Hematopoietic multipotent progenitor cell treated with erythropoietin and hydrocortisone succinate and interleukin-3 and kit ligand, for 8 days (in vitro differentiated cells): ENCODE results near the gene SLC22A8.
"Not testable (repeated sequence)": the region's sequence is repeated elsewhere in the genome, so short reads cannot be mapped to it uniquely, and the experiment has no call there.

Experiments
- DNase-seq: peaks from one replicate; pipeline ENCODE4 v3.0.0-alpha.2; 2015

Gene SLC22A8, protein sequence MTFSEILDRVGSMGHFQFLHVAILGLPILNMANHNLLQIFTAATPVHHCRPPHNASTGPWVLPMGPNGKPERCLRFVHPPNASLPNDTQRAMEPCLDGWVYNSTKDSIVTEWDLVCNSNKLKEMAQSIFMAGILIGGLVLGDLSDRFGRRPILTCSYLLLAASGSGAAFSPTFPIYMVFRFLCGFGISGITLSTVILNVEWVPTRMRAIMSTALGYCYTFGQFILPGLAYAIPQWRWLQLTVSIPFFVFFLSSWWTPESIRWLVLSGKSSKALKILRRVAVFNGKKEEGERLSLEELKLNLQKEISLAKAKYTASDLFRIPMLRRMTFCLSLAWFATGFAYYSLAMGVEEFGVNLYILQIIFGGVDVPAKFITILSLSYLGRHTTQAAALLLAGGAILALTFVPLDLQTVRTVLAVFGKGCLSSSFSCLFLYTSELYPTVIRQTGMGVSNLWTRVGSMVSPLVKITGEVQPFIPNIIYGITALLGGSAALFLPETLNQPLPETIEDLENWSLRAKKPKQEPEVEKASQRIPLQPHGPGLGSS

DNA sequence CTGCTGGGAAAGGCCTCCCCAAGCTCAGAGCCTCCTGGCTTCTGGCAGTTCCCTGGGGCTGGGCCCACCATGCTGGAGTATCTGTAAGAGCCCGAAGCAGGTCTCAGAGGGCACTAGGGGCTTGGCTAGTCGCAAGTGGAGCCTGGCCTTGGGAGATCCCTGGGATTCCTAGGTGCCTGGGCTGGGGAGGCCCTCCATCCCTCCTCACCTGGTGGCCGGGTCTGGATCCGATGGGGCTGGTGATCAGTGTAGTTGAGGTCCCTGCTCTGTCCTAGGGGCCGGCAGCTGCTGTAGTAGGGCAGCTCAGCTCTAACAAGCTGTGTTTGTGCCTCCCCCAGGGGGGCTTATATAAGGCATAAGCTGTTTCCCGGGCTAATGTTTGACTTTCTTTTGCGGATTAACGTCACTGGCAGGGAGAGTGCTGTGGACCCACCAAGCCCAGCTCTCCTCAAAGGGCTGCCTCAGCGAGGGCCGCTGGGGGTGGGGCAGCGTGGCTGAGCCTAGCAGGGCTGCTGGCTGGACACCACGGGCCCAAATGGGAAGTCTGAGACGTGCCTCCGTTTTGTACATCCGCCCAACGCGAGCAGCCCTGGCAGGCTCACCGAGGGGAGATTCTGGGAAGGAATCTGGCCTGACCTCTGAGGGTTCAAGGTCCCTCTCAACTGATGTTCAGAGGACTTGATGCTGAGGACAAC, at the start of gene SLC22A8:
Gene SLC22A8 (minus strand): TSS at position 321 of the 695 bp plus-strand sequence. CDS start 883 bp downstream, outside the sequence.
- no peak for DNase-seq

DNA sequence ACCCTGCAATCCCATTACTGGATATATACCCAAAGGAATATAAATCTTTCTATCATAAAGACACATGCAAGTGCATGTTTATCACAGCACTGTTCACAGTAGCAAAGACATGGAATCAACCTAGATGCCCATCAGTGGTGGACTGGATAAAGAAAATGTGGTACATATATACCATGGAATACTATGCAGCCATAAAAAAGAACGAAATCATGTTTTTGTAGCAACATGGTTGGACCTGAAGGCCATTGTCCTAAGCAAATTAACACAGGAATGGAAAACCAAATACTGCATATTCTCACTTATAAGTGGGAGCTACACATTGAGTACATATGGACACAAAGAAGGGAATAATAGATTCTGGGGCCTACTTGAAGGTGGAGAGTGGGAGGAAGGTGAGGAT, 30.6 kb upstream of the SLC22A8 start:
- DNase-seq = not testable (repeated sequence)

DNA sequence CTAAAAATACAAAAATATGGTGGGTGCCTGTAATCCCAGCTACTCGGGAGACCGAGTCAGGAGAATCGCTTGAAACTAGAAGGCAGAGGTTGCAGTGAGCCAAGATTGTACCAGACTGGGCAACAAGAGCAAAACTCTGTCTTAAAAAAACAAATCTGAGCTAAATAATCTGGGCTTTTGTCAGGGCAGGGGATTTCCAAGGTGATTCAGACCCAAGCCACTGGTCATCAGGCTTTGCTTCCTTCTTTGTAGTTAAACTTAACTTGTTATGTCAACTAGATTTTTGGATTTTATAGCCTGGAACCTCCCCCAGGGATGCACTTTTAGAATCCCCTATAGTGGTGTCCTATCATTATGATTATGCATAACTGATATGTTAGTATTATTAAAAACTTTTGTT, 27.0 kb upstream of the SLC22A8 start:
- no peak for DNase-seq

DNA sequence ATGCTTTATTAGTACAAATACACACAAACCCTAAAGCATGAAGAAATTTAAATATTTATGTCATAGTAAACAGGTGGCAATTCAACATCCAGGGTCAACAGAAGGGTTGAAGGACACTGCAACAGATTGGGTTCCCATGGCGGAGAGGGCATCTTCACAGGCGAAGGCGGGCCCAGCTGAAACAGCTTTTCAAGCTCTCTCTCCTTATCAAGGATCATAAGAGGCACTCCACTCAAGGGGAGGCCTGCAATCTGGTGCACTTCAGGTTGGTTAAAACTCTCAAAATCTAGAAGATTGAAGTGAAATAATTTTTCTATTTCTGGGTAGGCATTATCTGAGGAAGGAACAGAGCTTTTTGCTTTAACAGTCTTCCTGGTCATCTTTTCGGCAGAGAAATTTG, 16.8 kb upstream of the SLC22A8 start:
- DNase-seq = no peak

DNA sequence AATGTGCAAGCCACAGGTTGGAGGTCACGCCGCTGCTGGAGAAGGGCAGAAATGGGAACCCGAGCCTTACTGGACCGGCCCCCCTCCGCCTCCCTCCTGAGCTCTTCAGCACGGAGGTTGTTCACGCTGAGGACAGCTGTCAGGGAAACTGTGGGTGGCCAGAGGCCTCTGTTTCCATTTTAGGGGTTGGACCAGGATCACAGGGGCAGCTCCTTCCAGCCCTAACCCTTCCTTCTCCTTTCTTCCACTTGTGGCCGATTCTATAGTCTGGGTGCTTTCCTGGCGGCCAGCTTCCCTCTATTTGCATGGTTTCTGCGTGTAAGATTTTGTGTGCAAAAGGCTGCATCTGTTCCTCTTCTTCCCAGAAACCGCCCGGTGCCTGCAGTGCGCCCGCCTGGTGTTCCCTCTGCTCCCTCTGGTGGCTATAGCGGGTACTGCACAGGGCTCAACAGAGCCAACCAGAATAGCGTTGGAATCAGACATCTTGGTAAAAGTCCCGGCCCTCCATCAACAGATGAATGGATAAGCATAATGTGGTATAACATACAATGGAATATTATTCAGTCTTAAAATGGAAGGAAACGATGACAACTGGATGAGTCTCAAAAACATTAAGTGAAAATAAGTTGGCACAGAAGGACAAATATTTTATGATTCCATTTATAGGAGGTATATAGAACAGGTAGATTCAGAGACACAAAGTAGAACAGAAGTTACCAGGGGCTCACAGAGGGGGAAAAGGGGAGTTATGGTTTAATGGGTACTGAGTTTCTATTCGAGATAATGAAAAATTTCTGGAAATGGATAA, 8.4 kb upstream of the SLC22A8 start:
- peak; percentile 72 for DNase-seq

DNA sequence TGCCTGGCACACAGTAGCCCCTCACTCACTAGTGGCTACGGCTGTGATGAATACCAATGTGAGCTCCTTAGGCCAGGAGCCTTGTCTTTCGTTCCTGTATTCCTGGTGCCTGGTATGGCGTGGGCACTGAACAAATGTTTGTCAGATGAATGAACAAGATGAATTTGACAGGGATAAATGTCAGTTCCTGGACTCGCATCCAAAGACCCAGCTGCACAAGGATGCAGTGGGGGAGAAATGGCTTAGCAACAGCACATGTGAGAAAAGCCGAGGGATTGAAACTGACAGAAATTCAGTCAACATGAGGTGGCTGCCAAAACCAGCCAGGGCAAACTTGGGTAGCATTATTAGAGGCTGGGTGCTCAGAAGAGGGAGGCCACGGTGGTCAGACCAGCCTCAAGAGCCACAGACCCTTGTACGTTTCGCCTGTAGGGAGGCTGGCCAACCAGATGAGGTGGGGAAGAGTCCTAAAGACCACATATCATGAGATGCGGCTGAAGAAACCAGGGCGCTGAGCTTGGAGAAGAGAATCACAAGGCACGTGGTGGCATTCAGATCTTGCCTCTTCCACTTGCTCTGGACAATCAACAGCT, 7.7 kb upstream of the SLC22A8 start:
- DNase-seq = no peak

DNA sequence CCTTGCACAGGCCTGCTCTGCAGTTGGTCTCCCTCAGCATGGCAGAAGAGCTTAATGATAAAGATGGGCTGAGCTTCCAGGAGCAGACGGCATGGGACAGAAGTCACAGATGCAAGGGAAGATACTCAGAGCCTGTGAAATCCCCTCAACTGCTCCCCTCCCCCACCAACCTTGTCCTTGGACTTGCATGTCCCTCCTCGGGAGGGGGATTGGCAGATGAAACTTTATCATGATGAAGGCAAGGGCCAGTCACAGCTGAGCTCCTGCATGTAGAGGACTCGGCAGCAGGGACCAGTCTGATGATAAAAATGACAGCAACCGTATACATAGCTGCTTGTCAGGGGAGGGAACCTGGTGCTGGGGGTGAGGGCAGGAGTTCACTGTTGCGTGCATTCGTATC, 6.8 kb upstream of the SLC22A8 start:
- no peak for DNase-seq

DNA sequence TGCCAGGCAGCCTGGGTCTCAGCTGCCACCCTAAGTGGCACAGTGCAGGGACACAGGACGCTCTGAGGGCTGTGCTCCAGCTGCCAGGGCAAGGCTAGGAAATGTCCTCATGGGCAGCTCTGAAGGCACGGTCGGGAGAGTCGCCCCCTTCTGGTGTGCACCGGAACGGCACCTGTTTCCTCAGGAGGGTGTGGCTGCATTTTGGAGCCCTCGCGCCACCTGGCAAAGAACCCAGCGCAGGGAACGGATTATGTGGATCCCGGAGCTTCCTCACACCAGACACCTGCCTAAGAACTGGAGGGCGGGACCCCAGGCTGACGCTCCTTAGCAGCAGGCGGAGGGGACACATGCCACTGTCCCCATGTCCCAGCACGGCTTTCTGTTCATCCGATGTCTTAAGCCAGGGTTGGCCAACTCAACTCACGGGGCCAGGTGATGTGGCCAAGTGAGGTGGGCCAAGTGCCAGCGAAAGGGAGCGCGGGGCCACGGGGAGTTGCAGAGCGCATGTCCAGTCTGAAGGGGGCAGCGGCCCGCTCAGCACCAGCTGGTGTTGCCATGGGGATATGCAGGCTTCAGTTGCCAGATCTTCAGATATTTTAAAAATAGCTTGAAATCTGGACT, 5.1 kb upstream of the SLC22A8 start:
- DNase-seq = peak; percentile 11

DNA sequence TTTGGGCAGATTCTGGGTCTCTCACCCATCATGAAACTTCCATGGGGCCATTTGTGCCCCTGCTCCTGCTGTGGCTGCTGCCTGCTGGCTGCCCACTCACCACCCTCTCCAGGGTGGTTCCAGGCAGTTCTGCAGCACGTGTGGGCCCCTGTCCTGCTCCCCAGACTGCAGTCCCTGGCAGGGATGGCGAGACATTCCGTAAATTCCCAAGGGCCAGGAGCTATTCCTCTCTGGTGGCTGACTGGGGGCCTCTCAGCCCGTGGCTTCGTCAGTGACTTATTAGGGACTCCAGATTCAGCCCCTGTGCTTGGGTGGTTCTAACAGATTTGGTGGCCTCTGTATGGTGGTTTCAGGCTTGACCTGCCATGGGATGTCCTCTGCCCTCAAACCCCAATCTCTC, 3.9 kb upstream of the SLC22A8 start:
- DNase-seq = no peak

DNA sequence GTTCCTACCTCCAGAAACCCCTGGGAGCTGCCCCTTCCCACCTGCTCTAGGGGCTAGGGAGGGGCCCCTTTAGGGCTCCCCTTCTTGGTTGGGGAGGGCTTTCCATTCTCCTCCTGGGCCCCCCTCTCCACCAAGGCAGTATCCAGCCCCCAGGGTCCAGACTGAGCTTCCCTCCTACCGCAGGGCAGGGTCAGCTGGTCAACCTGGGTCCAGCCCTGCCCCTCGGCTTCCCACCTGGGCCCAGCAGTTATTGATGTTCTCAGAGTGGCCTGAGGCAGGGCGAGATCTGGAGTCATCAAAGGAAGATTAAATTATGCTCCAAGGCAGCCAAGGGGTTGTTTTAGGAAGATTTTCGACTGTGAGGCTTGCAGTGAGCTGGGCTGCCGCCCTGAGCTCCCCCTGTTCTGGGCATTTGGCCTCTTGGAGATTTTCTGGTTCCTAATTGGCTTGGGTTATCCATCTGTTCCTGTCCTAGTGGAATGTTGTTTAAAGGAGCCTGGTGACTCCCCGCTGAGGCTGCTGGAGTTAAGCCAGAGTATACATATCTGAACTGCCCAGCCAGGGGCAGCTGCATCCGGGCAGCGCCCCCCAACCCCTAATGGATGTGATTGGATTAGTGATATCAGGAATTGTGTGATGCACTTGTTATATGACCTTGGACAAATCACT, 1.8 kb upstream of the SLC22A8 start:
- no peak for DNase-seq

DNA sequence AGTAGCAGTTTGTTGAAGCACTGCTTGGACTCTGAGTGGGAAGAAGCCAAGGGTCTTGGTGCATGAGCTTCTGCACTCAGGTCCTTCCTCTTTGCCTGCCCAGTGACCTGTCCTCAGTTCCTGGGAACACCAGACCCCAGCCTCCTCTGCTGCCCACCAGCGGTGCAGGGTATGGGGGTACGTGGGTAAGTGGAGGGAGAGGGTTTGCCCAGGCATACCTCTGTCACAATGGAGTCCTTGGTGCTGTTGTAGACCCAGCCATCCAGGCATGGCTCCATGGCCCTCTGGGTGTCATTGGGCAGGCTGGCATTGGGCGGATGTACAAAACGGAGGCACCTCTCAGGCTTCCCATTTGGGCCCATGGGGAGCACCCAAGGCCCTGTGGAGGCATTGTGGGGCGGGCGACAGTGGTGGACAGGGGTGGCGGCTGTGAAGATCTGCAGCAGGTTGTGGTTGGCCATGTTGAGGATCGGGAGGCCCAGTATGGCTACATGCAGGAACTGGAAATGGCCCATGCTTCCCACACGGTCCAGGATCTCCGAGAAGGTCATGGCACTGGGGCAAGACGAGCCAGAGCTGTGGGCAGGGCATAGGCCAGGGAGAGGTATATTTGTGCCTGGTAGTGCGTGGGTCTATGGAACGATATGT, 1.1 kb downstream of the SLC22A8 start:
- no peak for DNase-seq

DNA sequence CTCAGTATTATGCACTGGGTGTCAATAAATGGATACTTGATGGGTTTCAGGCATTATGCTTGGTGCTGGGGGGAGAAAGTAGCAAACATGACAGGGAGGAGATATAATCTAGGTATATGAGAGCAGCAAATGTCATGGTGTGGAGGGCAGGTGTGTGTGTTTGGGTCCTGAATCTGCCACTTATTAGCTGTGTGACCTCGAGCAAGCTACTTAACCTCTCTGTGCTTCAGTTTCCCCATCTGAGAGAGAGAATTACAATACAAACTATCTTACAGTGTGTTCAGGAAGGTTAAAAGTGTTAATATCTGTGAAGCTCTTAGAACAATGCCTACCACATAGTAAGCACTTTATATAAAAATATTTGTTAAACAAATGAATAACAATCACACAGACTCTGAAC, 2.8 kb downstream of the SLC22A8 start:
- no peak for DNase-seq

DNA sequence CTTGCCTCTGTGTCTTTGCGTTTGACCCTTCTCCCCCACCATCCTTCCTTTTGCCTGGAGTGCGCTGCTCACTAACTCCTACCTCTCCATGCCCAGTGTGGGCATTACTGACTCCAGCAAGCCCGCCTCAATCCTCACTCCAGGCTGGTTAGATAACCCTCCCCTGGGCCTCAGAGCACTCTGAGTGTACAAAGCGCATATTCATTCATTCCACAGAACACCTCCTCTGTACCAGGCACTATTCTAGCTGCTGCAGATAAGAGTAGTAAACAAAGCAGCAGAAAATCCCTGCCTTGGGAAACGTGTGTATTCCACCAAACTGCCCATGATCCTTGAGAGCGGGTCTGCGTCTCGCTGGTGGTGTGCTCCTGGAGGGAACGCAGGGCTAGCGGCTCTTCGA, 3.2 kb downstream of the SLC22A8 start:
- no peak for DNase-seq

DNA sequence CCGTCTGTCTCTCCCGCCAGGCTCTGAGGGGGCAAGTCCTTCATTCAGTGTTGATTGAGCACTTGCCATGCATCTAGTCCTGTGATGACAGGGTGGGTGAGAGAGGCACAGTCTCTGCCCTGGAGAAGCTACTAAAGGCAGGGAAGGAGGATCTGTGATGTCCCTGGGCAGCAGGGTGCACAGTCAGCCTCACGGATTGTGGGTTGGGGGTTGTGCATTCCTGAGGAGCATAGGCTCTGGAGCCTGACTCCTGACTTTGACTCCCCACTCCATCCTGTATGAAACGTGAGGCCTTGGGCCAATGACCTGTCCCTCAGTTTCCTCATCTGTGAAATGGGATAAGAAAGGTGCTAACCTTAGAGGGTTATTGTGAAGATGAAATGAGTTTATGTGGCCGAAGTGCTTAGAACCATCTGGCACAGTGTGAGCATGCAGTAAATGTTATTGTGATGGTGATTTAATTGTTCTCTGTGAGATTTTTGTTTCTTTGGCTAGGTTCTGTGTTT, 4.7 kb downstream of the SLC22A8 start:
- no peak for DNase-seq

DNA sequence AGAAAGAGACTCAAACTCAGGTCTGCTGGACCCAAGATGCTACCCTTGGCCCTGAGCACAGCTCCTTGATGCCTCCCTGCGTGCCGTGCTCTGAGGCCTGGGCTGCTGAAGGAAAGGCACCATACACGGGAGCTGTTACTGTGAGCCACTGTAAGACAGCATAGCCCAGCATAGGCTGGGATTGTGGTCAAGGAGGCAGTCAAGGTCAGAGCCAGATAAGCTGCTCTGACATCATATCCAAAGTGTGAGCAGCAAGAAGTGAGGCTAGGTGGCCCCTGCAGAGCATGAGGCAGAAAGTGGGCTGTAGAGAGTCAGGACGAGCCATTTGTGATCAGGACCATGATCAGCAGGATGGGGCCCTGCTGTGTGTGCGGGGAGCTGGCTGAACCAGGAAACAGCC, 7.7 kb downstream of the SLC22A8 start:
- no peak for DNase-seq

DNA sequence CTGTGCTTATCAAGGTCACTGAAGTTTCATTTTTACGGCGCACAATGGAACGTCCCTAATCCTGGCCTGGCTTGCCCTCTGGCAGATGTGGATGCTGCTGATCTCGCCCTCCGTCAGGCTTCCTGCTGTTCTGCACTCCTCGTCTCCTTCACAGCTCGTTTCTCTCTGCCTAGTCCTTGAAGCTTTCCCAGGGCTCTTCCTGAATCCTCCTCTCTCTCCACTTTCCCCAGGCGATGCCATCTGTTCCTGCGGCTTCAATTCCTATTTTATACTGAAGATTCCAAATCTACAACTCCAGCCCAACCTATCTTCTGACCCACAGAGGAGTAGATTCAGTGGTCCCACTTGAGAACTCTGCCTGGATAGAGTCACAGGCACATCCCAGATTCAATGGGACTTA, 14.2 kb downstream of the SLC22A8 start:
- DNase-seq = no peak

DNA sequence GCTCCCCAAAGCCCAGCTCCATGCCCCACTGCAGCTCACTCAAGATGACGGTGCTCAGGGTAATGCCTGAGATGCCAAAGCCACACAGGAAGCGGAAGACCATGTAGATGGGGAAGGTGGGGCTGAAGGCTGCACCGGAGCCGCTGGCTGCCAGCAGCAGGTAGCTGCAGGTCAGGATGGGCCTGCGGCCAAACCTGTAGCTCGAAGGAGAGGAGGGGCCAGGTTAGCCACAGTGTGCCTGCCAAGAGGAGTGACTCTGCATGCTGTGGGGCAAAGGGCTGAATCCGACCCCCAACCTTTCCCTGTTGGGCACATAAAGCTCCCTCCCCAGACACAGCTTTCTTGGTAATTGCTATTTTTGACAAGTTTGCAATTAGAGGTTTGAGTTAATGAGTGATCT, 16.0 kb downstream of the SLC22A8 start:
- no peak for DNase-seq

DNA sequence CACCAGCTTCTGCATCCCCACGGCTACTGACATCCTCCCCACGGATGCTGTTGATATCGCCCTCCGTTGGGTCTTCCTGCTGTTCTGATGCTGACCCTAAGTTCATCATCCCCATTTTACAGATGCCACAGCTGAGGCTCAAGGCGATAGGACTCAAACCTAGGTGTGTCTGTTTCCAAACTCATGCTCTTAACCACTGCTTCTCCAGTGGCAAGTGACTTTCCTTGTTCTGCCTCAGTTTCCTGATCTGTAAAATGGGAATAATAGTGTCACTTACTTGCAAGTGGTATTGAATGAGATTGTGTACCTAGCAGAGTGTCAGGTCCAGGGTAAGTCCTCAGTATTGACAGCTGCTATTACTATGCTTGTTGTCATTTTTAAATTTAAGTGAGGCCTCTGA, 16.5 kb downstream of the SLC22A8 start:
- no peak for DNase-seq

DNA sequence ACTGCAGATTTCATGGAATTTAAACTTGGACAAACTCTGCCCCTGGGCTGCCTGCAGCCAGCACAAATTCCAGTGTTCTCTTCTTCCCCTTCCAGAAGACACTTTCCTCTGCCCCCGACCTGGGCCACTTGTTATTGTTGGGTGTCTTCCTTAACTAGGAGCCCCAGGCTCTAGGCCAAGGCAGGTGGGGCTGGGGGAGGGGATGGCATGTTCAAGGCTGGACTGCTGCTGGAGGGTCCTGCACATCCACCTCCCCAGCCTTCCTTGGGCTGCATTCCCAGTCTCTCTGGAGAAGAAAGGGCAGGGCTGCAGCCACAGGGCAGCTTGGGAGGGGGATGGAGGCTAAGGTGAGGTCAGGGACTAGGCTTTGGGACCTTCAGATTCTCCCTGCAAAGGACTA, 19.4 kb downstream of the SLC22A8 start:
- no peak for DNase-seq

DNA sequence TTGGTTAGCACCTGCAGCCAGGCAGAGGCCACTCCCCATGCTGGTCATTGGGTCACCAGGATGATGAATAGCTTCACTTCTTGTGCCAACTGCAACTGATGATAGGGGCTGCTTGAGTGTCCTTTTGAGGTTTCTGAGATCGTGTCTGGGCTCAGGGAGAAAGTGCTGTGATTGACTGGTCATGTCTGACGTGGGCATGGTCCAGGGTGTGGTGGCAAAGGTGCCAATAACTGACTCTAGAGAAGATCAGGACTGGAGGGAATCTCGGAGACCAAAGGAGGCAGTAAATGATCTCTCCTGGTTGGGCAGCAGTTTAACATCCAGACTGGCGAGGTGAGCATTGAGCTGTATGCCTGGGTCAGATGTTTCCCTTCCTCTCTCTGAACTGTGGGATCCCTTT, 20.9 kb downstream of the SLC22A8 start:
- no peak for DNase-seq

DNA sequence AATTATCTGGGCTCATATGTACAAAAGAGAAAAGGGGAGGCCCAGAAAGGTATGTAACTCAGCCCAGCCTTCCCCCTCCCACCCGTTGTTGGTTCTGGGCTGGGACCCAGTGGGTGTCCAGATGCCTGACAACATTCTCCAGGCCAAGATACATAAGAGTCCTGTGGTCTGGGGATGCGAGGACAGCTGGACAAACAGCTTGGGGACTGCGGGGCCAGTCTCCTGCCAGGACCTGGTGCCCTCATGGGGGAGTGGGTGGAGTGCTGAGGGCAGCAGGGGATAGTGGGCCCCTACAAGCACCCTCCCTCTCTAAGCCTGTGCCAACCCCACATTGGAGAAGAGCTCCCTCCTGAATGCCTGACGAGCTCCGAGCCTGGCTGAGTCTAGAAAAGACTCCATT, 27.4 kb downstream of the SLC22A8 start:
- DNase-seq = no peak
